ENCODE results near the gene C14orf119.

C14orf119 gene

DNA sequence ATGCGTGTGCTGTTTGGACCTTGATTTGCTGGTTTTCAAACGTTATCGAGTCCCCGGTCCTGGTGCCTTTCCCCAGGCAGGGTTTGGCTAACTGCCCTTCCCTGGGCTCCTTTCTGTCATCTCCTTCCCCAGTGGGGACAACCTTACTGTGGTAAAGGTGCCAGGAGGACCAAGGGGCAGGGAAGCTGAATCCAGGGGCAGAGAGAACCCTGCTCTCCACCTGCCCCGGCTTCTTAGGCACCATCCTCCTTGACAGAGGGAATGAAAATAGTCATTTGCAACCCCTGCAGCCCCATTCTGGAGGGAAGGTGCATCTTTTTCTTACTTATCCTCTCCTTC, 18.8 kb downstream of the C14orf119 start:
- Histone ChIP-seq H3K9ac (ENCODE audit: low read length) (no peak overlapping the region), H3K27ac (ENCODE audit: low read depth, low read length) (no peak overlapping the region), H3K36me3 (ENCODE audit: control insufficient read depth, insufficient read depth, low read length) (no peaks in the 10 kb centered on the region), H3K4me1 (ENCODE audit: control insufficient read depth, insufficient read depth, low read length) (peaks cover 33% of the 10 kb centered on the region), H3K9me3 (ENCODE audit: control insufficient read depth, insufficient read depth, low read depth, low read length) (no peaks in the 10 kb centered on the region), H3K27me3 (ENCODE audit: control insufficient read depth, insufficient read depth, low read length) (peaks cover 26% of the 10 kb centered on the region), H3K4me3 (ENCODE audit: low read depth, low read length) (no peak overlapping the region)

DNA sequence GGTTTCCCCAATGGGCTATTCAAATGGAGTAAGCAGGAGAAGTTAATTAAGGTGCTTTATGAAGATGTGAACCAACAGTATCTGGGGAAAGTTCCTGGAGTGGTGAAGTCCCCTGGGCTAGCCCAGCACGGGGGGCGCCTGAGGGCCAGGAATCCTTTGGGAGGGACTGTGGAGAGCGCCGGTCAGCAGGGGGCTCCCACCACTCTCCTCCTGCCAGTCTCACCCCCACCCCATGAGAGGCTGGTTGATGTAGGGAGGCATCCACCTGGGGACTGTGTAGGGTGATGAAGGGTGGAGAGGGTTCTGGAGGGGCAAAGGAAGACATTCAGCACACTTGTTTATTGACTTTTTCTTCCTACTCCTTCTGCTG, 19.3 kb downstream of the C14orf119 start:
- peaks cover 26% of the 10 kb centered on the region for H3K27me3 ChIP-seq (ENCODE audit: control insufficient read depth, insufficient read depth, low read length)
- no peaks in the 10 kb centered on the region for H3K36me3 ChIP-seq (ENCODE audit: control insufficient read depth, insufficient read depth, low read length)
- H3K4me3 ChIP-seq (ENCODE audit: low read depth, low read length), result no peak overlapping the region
- H3K4me1 ChIP-seq (ENCODE audit: control insufficient read depth, insufficient read depth, low read length), result peaks cover 39% of the 10 kb centered on the region
- H3K9ac ChIP-seq (ENCODE audit: low read length), result no peak overlapping the region
- H3K27ac ChIP-seq (ENCODE audit: low read depth, low read length), result no peak overlapping the region
- H3K9me3 ChIP-seq (ENCODE audit: control insufficient read depth, insufficient read depth, low read depth, low read length), result no peaks in the 10 kb centered on the region

DNA sequence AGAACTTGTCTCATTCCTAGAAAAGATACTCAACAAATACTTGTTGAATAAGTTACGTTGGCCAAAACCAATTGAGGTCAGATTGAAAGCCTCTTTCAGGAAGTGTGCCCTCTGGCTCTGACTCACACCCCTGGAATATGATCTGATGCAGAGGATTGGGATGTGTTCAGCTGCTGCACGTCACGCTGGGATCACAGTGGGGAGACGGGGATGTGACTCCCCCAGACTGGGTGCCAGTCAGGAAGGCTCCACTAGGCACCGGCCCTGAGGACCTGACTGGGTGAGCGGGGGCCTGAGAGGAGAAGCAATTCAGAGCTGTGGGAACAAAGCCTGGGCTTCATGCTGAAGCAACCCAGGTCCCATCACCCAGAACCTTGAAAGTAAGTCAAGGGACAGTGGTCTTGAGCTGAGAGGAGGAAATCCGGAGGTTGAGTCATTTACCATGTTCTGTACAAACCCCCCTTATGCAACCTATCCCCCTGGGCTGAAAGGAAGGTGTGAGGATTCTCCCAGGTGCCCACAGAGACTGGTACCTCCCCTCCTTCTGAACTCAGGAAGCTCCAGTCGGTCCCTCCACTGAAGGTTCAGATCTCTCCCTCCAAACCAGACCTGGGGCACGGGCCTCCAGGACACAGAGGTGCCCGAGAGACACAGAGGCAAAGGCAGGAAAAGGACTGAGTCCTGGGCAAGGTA, 19.9 kb downstream of the C14orf119 start:
- H3K9me3 ChIP-seq (ENCODE audit: control insufficient read depth, insufficient read depth, low read depth, low read length), result no peaks in the 10 kb centered on the region
- H3K27ac ChIP-seq (ENCODE audit: low read depth, low read length), result no peak overlapping the region
- peaks cover 26% of the 10 kb centered on the region for H3K27me3 ChIP-seq (ENCODE audit: control insufficient read depth, insufficient read depth, low read length)
- H3K9ac ChIP-seq (ENCODE audit: low read length), result no peak overlapping the region
- no peaks in the 10 kb centered on the region for H3K36me3 ChIP-seq (ENCODE audit: control insufficient read depth, insufficient read depth, low read length)
- no peak overlapping the region for H3K4me3 ChIP-seq (ENCODE audit: low read depth, low read length)
- peaks cover 44% of the 10 kb centered on the region for H3K4me1 ChIP-seq (ENCODE audit: control insufficient read depth, insufficient read depth, low read length)

DNA sequence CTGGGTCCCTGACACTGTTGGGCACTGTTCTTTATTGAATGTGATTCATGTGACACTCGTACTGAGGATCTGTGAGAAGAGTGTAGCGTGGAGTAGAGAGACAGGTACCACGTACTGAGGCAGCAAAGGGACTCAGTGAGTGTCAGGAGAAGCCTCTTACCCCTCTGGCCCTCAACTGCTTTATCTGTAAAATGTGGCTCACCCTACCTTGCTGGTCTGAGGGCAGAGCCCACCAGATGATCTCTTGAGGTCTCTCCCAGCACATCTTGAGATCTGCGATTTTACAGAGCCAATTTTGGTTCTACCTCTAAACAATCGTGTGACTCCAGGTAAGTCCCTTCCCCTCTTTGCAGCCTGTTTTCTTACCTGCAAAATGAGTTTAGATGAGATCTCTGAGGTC, 20.6 kb downstream of the C14orf119 start:
- H3K27me3 ChIP-seq (ENCODE audit: control insufficient read depth, insufficient read depth, low read length), result peaks cover 19% of the 10 kb centered on the region
- no peak overlapping the region for H3K27ac ChIP-seq (ENCODE audit: low read depth, low read length)
- H3K9me3 ChIP-seq (ENCODE audit: control insufficient read depth, insufficient read depth, low read depth, low read length), result no peaks in the 10 kb centered on the region
- H3K36me3 ChIP-seq (ENCODE audit: control insufficient read depth, insufficient read depth, low read length), result no peaks in the 10 kb centered on the region
- H3K4me3 ChIP-seq (ENCODE audit: low read depth, low read length), result no peak overlapping the region
- H3K4me1 ChIP-seq (ENCODE audit: control insufficient read depth, insufficient read depth, low read length), result peaks cover 47% of the 10 kb centered on the region
- H3K9ac ChIP-seq (ENCODE audit: low read length), result no peak overlapping the region

DNA sequence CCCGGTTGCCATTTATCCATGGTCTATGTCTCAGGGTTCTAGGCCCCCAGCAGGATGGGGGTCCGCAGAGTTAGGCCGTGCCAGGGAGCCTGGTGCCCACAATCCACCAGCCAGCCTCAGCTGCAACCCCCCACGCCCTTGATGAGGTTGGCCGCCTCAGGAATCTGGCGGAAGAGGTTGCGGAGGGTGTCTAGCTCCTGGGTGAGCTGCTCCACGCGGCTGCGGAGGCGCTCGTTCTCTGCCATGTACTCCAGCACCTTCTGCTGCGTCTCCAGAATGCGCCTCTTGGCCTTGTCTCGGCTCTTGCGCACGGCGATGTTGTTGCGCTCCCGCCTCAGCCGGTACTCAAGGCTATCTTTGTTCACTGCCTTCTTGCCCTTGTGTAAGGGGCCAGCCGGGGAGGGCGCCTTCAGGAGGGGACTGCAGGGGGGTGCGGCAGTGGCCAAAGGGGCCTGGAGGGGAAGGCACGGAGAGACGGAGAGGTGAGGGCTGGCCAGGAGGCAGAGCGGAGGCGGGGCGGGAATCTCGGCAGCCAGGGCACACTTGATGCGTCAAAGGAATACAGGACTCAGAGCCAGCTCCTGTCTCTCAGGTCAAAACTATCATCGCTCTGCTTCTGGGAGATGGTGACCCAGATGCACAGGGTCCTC, 22.2 kb downstream of the C14orf119 start:
- H3K4me3 ChIP-seq (ENCODE audit: low read depth, low read length), result no peak overlapping the region
- H3K27ac ChIP-seq (ENCODE audit: low read depth, low read length), result no peak overlapping the region
- H3K27me3 ChIP-seq (ENCODE audit: control insufficient read depth, insufficient read depth, low read length), result peaks cover 7% of the 10 kb centered on the region; the same call in 1 of the 2 replicates
- peaks cover 56% of the 10 kb centered on the region for H3K4me1 ChIP-seq (ENCODE audit: control insufficient read depth, insufficient read depth, low read length)
- H3K9ac ChIP-seq (ENCODE audit: low read length), result no peak overlapping the region
- no peaks in the 10 kb centered on the region for H3K36me3 ChIP-seq (ENCODE audit: control insufficient read depth, insufficient read depth, low read length)
- no peaks in the 10 kb centered on the region for H3K9me3 ChIP-seq (ENCODE audit: control insufficient read depth, insufficient read depth, low read depth, low read length)

DNA sequence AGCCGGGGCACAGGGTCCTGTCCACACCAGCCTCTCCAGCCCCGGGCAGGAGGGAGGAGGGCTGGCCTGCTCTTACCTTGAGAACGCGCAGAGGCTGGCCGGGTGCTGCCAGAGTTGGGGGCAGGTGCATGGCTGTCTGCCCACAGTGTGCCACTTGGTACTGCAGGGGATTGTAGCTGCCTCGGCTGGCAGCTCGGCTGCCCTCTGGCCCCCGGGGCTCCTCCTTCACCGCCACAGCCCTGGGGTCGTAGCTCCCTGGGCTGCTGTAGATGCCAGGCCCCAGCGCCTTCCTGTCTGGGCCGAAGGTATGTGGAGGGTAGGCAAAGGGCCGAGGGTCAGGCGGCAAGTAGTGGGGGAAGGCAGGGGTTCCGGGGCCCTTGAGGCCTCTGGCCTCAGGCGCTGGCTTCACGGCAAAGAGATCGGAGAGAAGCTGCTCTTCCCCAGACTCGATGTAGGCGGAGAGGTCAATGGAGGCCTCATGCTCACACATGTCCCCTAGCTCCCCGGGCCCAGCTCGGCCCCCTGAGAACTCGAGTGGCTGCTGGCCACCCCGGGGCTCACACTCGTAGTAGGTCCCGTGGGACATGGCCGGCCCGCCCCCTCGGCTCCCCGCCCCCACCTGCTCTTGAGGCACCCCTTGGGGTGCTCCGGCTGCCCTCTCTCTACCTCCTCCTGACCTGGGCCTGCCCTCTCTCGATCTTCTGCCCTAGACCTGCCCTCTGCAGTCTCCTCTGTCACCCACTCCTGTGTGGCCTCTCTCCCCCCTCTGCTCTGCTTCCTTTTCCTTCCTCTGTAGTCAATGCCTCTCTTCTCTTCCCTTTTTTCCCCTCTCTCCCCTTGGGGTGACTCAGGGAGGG, 23.4 kb downstream of the C14orf119 start, which contains the start of gene CEBPE:
TSS of gene CEBPE (minus strand) at position 750 of the 857 bp plus-strand sequence. CDS start at position 586, 164 bp downstream.
- Histone ChIP-seq H3K9ac (ENCODE audit: low read length) (no peak within 1 kb of the TSS), H3K27ac (ENCODE audit: low read depth, low read length) (no peak within 1 kb of the TSS), H3K27me3 (ENCODE audit: control insufficient read depth, insufficient read depth, low read length) (peaks cover 7% of the 10 kb centered on the region; the same call in 1 of the 2 replicates), H3K9me3 (ENCODE audit: control insufficient read depth, insufficient read depth, low read depth, low read length) (no peaks in the 10 kb centered on the region), H3K4me1 (ENCODE audit: control insufficient read depth, insufficient read depth, low read length) (peaks cover 45% of the 10 kb centered on the region), H3K36me3 (ENCODE audit: control insufficient read depth, insufficient read depth, low read length) (no peaks in the 10 kb centered on the region), H3K4me3 (ENCODE audit: low read depth, low read length) (no peak within 1 kb of the TSS)

DNA sequence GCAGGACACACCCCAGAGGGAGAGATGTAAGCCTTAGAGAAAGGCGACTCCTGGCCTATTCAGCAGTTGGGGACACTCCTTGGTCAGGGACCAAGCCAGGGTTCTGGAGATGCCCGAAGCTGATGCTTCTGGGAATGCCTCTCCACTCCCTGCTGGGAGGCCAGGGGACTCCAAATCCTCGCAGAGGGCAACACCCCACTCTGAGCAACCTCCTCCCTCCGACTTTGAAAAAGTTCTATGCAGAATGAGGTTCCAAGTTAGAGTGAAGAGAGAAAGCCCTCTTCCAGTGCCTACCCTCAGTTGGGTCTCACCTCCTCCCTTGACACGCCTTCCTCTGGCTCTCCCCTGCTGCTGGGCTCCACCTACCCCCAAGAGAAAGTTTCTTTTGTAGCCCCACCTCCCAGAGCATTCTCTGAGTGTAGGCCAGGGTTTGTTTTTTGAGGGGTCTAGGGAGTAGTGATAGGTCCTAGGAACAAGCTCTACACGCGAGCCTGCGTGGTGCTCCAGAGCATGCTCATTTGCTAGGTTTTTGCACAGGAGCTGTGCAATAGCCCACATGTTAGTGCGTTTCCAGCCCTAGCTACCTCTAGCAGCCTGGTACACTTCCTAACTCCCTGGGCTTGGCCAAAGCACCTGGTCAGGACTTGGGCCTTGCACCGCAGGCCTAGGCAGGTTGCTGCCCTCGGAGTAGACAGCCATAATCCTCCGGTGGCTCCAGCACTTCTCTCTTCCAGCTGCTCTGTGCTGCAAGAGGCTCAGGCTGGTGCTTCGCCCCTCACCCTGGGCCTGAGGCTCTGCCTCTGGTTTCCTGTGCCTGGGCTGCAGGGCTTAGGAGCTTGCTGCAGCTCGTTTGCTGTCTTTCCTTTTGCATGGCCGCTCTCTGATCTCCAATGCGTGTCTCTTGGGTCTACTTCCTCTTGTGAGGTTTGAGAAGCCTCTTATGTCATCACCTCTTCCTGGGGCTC, 24.3 kb downstream of the C14orf119 start:
- no peak overlapping the region for H3K27ac ChIP-seq (ENCODE audit: low read depth, low read length)
- H3K9me3 ChIP-seq (ENCODE audit: control insufficient read depth, insufficient read depth, low read depth, low read length), result no peaks in the 10 kb centered on the region
- H3K4me3 ChIP-seq (ENCODE audit: low read depth, low read length), result no peak overlapping the region
- no peaks in the 10 kb centered on the region for H3K27me3 ChIP-seq (ENCODE audit: control insufficient read depth, insufficient read depth, low read length)
- H3K36me3 ChIP-seq (ENCODE audit: control insufficient read depth, insufficient read depth, low read length), result no peaks in the 10 kb centered on the region
- peaks cover 36% of the 10 kb centered on the region for H3K4me1 ChIP-seq (ENCODE audit: control insufficient read depth, insufficient read depth, low read length)
- no peak overlapping the region for H3K9ac ChIP-seq (ENCODE audit: low read length)

DNA sequence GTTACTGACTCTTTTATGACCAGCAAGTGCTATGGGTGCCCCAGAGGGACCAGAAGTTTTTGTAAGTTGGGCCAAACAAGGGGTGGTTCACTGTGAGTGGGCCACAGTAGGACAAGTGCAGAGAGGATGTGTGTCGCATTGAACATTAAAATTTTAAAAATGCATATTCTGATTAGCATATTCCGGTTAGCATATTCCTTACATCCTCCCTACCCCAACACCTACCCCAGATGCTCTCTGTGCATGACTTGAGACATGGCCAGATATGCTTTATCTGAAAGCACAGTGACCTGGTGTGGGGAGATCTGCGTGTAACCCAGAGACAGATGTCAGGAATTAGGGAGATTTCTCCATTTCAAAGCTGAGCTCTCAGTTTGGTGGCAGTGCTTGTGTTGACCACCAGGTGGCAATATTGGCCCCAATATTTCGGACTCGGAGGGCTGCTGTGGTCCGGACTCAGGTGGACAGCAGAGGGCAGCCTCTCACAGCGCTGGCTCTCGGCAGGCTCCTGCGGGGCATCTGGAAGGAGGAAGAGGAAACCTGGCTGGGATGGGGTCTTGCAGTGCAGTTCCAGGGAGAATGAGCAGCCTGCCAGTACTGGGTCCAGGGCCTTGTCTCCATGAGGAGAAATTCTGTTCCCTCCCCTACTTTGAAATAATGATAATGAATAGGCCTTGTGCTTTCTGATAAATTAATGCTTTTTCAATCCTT, 25.4 kb downstream of the C14orf119 start:
- no peak overlapping the region for H3K9ac ChIP-seq (ENCODE audit: low read length)
- peaks cover 33% of the 10 kb centered on the region for H3K4me1 ChIP-seq (ENCODE audit: control insufficient read depth, insufficient read depth, low read length)
- no peak overlapping the region for H3K27ac ChIP-seq (ENCODE audit: low read depth, low read length)
- no peak overlapping the region for H3K4me3 ChIP-seq (ENCODE audit: low read depth, low read length)
- H3K27me3 ChIP-seq (ENCODE audit: control insufficient read depth, insufficient read depth, low read length), result no peaks in the 10 kb centered on the region
- H3K36me3 ChIP-seq (ENCODE audit: control insufficient read depth, insufficient read depth, low read length), result no peaks in the 10 kb centered on the region
- no peaks in the 10 kb centered on the region for H3K9me3 ChIP-seq (ENCODE audit: control insufficient read depth, insufficient read depth, low read depth, low read length)

DNA sequence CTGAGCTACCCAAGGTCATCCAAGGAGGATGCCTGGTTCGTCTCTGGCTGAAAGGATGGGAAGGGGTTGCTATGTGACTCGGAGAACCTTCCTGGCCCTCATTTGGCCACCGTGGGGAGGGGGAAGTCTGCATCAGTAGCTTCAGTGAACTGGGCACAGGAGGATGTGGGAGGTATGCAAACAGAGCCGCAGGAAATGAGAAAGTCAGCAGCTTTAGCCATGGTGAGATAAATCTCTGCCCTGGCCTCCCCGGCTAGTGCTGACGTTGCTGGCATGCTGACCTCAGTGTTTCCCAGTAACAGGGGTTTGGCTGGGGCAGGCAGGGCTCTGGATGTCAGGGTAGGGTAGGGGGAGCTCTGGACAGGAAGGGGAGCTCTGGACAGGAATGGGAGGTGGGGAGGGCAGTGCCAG, 26.1 kb downstream of the C14orf119 start:
- H3K4me1 ChIP-seq (ENCODE audit: control insufficient read depth, insufficient read depth, low read length), result peaks cover 39% of the 10 kb centered on the region
- H3K9me3 ChIP-seq (ENCODE audit: control insufficient read depth, insufficient read depth, low read depth, low read length), result no peaks in the 10 kb centered on the region
- no peak overlapping the region for H3K27ac ChIP-seq (ENCODE audit: low read depth, low read length)
- no peak overlapping the region for H3K4me3 ChIP-seq (ENCODE audit: low read depth, low read length)
- H3K36me3 ChIP-seq (ENCODE audit: control insufficient read depth, insufficient read depth, low read length), result no peaks in the 10 kb centered on the region
- no peak overlapping the region for H3K9ac ChIP-seq (ENCODE audit: low read length)
- H3K27me3 ChIP-seq (ENCODE audit: control insufficient read depth, insufficient read depth, low read length), result no peaks in the 10 kb centered on the region

DNA sequence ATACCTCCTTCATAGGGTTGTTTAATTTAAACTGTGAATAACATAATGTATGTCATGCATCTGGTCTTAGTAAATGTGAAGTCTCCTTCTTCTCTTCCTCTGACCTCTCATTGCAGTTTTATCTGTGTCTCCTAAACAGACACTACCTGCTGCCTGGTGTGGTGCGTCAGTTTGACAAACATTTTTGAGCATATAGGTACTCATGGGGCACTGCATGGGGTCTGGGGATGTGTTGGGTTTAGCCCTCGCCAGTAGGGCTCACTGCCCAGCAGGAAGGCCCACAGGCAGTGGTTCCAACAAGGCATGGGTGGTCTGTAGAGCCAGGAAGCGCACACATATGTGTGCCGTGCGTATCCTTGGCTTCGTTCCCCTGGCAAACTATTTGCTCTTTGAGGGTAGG, 26.8 kb downstream of the C14orf119 start:
- Histone ChIP-seq H3K4me1 (ENCODE audit: control insufficient read depth, insufficient read depth, low read length) (peaks cover 39% of the 10 kb centered on the region), H3K4me3 (ENCODE audit: low read depth, low read length) (no peak overlapping the region), H3K27me3 (ENCODE audit: control insufficient read depth, insufficient read depth, low read length) (no peaks in the 10 kb centered on the region), H3K9ac (ENCODE audit: low read length) (no peak overlapping the region), H3K9me3 (ENCODE audit: control insufficient read depth, insufficient read depth, low read depth, low read length) (no peaks in the 10 kb centered on the region), H3K27ac (ENCODE audit: low read depth, low read length) (no peak overlapping the region), H3K36me3 (ENCODE audit: control insufficient read depth, insufficient read depth, low read length) (peaks cover 5% of the 10 kb centered on the region)
